ENCODE results near the gene CAMTA1. TPM values are rescaled to one million over a fixed set of nuclear protein-coding genes. Genes with fewer than 3 reads are reported as not detected.

The CAMTA1 gene
- polyA plus RNA-seq, 1 experiment, result 64.9 TPM

- no peak overlapping the region for H3K4me3 ChIP-seq (ENCODE audit: low read depth, low read length)
- no peaks in the 10 kb centered on the region for H3K27me3 ChIP-seq (ENCODE audit: control insufficient read depth, insufficient read depth, low read length)
- no peak for DNase-seq (ENCODE audit: low read depth, low spot score)
- ChIA-PET POLR2A (no interaction called here), CTCF (no interaction called here)
- H3K27ac ChIP-seq (ENCODE audit: low read depth, low read length), result no peak overlapping the region
- TF ChIP-seq CTCF (IDR thresholded peaks at IDR 0.05; ENCODE audit: low read depth, low read length), result no peak
- H3K9me3 ChIP-seq (ENCODE audit: control insufficient read depth, insufficient read depth, low read length), result no peaks in the 10 kb centered on the region; the same call in 1 of the 2 replicates
Measured at GRCh38 chr1:7460807-7461206, 675.6 kb downstream of the CAMTA1 start.

DNA sequence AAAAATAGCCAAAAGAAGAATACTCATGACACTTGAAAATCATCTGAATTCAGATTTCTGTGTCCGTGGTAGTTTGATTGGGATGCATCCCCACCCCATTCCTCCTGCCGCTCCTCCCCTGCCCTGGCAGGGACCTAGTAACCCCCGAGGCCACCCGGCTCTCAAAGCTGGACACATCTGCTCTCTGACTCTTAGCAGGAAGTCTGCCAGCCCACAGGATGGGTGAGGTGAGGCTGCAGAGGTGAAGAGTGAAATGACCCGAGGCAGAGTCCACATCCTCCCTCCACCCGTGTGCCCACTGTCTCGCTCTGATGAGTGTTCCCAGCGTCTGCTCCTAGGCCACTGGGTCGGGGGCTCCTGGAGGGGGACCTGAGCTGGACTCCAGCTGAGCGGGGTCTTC lies 677.4 kb downstream of the CAMTA1 start:
- Histone ChIP-seq H3K27ac (ENCODE audit: low read depth, low read length) (no peak overlapping the region), H3K4me3 (ENCODE audit: low read depth, low read length) (no peak overlapping the region), H3K27me3 (ENCODE audit: control insufficient read depth, insufficient read depth, low read length) (no peaks in the 10 kb centered on the region), H3K9me3 (ENCODE audit: control insufficient read depth, insufficient read depth, low read length) (no peaks in the 10 kb centered on the region; the same call in 1 of the 2 replicates)
- ChIA-PET CTCF (no interaction called here), POLR2A (no interaction called here)
- no peak for TF ChIP-seq CTCF (IDR thresholded peaks at IDR 0.05; ENCODE audit: low read depth, low read length)
- DNase-seq (ENCODE audit: low read depth, low spot score), result no peak

DNA sequence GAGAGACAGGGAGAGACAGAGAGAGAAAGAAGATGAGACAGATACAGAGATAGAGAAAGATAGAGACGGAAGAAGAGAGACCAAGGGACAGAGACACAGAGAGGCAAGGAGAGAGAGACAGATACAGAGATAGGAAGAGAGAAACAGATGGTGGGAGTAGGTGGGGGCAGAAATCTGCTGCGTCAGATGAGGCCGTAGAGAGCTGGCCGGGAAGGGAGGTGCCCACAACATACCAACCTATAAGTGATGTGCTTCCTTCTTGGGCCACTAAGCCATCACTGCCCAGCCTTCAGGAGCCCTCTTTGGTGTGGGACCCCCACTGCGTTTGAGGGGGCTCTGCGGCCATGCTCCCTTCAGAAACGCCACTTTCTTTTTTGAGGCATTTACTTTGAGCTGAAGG lies 678.3 kb downstream of the CAMTA1 start:
- no peak for TF ChIP-seq CTCF (IDR thresholded peaks at IDR 0.05; ENCODE audit: low read depth, low read length)
- Histone ChIP-seq H3K27ac (ENCODE audit: low read depth, low read length) (no peak overlapping the region), H3K27me3 (ENCODE audit: control insufficient read depth, insufficient read depth, low read length) (no peaks in the 10 kb centered on the region), H3K4me3 (ENCODE audit: low read depth, low read length) (no peak overlapping the region), H3K9me3 (ENCODE audit: control insufficient read depth, insufficient read depth, low read length) (peaks cover 9% of the 10 kb centered on the region)
- ChIA-PET POLR2A (no interaction called here), CTCF (no interaction called here)
- no peak for DNase-seq (ENCODE audit: low read depth, low spot score)

GRCh38 chr1:7464736-7465135 lies 679.5 kb downstream of the CAMTA1 start:
- POLR2A ChIA-PET, result no interaction called here

More at GRCh38 chr1:7464736-7465135, 679.5 kb downstream of the CAMTA1 start:
- H3K4me3 ChIP-seq (ENCODE audit: low read depth, low read length), result no peak overlapping the region
- no peak overlapping the region for H3K27ac ChIP-seq (ENCODE audit: low read depth, low read length)
- H3K27me3 ChIP-seq (ENCODE audit: control insufficient read depth, insufficient read depth, low read length), result no peaks in the 10 kb centered on the region
- CTCF ChIA-PET, result no interaction called here
- no peak for DNase-seq (ENCODE audit: low read depth, low spot score)
- no peak for TF ChIP-seq CTCF (IDR thresholded peaks at IDR 0.05; ENCODE audit: low read depth, low read length)
- peaks cover 12% of the 10 kb centered on the region for H3K9me3 ChIP-seq (ENCODE audit: control insufficient read depth, insufficient read depth, low read length)
